GM12891 (cell line): ENCODE measurements around the gene INTS7.

Experiments
- POLR2A ChIP-seq: IDR thresholded peaks from 2 replicates; pipeline ENCODE4 v1.6.1; 2011; ENCODE audit warnings: low read depth, low read length, control low read depth
- POLR2AphosphoS5 ChIP-seq: IDR thresholded peaks from 2 replicates; pipeline ENCODE4 v1.6.1; 2011; ENCODE audit warnings: low read depth, low read length, control low read depth
- POU2F2 ChIP-seq: IDR thresholded peaks from 2 replicates; pipeline ENCODE4 v1.6.1; 2011; ENCODE audit warnings: low read depth, mild to moderate bottlenecking, control low read depth, low read length, moderate library complexity
- SPI1 ChIP-seq: IDR thresholded peaks from 2 replicates; pipeline ENCODE4 v1.6.1; 2011; ENCODE audit warnings: low read depth, low read length, control low read depth
- TAF1 ChIP-seq: IDR thresholded peaks from 2 replicates; pipeline ENCODE4 v1.6.1; 2011; ENCODE audit warnings: low read depth, low read length, control low read depth

DNA sequence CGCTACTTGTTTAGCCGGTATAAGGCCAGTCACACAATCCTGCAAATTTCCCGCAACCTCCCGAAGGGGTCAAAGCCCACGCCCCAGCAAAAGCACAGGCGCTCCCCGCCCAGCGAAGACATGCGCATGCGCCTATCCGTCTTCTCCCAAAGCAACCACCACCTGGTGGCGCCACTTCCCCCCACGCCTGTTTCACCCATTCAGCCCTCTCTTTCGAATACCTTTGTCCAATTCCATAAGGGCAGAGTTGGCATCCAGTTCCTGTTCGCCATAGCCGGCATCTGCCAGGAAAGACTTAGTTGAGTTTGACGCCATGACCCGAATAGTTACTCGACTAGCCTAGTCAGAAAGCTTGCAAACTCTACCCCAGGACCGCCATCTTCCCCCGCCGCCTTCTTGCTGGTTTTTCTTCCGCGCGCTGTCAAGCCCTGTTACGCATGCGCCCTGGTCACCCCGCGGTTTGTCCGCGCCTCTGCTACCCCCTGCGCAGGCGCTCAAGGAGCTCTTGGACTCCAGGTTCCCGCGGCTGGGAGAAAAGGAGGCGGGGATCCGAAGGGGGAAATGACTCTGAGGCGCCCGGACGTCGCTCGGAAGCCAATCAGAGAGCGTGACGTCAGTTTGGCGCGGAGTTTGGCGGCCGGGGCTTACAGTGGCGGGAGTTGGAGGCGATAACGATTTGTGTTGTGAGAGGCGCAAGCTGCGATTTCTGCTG, at the start of gene INTS7, which contains the start of gene DTL:
- TF ChIP-seq POLR2AphosphoS5 (peak; percentile 88), POU2F2 (peak; percentile 52), TAF1 (peak; percentile 87), SPI1 (peak; percentile 60), POLR2A (peak; percentile 87)
